GM19193 (cell line): ENCODE data around the gene DPEP1.

Experiments
- POLR2A ChIP-seq: IDR thresholded peaks from 4 replicates; pipeline ENCODE4 v1.6.1; 2011; ENCODE audit not compliant: insufficient read depth, insufficient read length; ENCODE audit errors: extremely low read depth

DPEP1 gene

DNA sequence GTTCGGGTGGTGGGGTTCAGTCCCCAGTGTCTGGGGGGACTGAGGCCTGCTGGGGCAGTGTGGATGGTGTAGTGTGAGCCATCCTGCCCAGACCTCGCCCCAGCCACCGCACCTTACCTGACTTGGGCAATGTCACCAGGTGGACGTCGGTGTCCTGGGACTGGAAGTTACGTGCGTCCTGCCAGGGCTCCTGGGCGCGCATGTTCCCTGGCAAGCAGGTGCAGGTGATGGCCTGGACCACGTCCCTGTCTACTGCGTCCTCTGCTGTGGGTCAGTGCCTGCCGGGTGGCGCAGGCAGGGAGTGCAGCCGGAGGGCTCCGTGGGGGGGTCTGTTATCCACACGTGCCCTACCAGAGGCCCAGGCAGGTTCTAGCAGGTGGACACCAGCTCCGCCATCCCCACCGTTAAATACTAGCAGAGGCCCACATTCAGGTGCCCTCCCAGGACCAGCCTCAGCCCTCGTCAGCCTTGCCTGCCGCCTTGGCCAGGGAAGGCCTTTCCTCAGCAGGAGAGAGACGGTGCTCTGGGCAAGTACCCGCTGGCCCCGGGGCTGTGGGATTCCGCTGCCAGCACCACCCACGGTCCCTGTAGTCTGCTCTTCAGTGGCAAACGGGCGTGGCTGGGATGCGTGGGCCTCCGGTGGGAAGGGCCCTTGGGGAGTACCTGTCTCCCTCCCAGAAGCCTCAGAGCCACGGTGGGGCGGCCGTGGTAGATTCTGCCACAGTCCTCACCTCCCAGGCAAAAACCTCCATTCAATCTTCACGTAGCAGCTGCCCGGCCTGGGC is 8.1 kb upstream of the DPEP1 start:
- TF ChIP-seq POLR2A, result no peak

GRCh38 chr16:89606006-89606405 is 7.4 kb upstream of the DPEP1 start:
- no peak for TF ChIP-seq POLR2A

DNA sequence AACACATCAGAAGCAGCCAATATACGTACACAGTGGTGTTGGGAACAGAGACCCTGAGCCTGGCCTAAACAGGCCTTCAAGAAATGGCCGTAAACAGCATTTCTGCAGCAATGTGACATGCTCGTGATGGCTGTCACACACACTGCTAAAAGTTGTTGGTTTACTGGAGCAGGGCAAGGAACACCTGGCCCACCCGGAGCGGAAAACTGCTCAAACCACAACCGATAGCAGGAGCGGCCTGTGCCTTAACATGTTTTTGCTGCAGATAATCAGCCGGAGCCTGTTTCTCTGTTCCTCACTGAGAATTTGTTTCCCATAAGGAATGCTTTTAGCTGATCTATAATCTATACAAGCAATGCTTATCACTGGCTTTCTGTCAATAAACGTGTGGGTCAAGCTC is 6.0 kb upstream of the DPEP1 start:
- TF ChIP-seq POLR2A, result no peak

- no peak for TF ChIP-seq POLR2A
Measured at GRCh38 chr16:89607937-89608740, 5.3 kb upstream of the DPEP1 start.

GRCh38 chr16:89610108-89610453 is 3.4 kb upstream of the DPEP1 start:
- TF ChIP-seq POLR2A, result no peak

GRCh38 chr16:89612415-89613166 is 851 bp upstream of the DPEP1 start:
- no peak for TF ChIP-seq POLR2A

GRCh38 chr16:89613954-89614459 is 565 bp downstream of the DPEP1 start:
- no peak for TF ChIP-seq POLR2A

DNA sequence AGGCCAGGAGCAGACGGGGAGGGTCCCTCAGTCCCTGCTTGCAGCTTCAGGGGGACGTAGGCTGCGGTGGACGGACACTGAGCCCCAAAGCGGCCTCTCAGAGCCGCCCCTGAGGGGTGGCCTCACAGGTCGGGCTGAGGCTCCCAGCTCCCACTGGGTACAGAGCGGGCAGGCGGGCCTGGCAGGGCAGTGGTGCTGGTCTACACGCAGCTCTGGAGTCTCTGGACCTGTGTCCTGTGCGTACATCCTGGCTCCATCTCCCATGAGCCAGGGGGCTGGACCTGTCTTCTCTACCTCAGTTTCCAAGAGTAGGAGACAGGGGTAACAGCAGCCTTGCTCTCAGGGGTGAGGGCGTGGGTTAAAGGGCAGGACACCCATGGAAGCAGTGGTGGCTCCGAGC is 1.7 kb downstream of the DPEP1 start:
- no peak for TF ChIP-seq POLR2A

- TF ChIP-seq POLR2A, result no peak
Measured at GRCh38 chr16:89615596-89616090, 2.2 kb downstream of the DPEP1 start.

- TF ChIP-seq POLR2A, result no peak
Measured at GRCh38 chr16:89616623-89617022, 3.2 kb downstream of the DPEP1 start.

DNA sequence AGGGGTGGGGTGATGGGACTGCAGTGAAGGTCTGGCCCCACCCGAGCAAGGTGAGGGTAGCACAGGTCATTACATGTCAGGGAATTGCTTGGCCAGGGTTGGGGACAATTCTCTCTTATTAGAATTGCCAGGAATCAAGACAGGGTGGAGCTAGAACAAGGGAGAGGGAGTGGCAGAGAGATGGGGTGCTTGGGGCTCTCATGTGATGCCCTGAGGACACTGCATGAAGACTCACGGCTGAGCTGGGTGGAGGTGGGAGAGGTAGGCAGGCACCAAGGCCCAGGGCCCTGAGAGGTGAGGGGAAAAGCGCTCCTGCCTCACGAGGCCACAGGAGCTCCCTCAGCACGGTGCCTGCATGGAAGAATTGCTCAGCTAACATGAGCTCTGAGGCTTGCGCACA is 3.6 kb downstream of the DPEP1 start:
- no peak for TF ChIP-seq POLR2A

- no peak for TF ChIP-seq POLR2A
Measured at GRCh38 chr16:89618109-89618998, 4.9 kb downstream of the DPEP1 start.

DNA sequence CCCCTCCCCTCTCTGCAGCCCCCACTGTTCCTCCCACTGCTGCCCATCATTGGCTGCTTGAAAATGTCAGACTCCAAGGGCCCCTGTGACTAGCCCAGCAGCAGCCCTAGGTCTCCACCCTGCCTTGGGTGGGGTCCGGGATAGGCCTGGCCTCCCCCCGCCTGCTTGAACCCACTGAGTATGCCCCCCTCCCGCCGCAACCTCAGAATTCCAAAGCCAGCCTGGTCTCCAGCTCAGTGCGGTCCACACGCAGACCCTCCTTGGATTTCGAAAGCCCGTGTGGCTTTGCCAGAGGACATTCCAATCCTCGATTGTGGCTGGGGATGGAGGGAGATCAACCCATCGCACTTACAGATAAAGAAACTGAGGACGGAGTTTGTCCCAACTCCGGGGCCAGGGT is 6.4 kb downstream of the DPEP1 start:
- TF ChIP-seq POLR2A, result no peak

DNA sequence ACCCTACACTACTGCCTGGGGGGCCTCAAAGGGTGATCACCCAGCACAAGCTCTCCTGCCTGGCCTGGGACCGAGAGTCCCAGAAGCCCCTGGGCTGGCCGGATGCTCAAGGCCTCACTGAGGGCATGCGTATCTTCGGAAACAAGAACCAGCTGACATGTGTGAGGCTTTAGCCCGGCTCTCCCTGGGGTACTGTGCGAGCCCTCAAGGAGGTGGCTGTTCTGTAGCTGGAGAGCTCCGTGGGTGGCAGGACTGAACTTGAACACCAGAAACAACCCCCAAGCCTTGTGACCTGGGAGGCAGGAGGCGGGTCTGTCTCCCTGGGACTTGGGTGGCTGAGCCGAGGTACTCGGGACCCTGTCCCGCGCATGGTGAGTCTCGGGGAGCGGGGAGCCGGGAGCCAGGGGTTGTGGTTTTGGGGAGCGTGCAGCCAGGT is 7.0 kb downstream of the DPEP1 start:
- no peak for TF ChIP-seq POLR2A
